Measurements from ENCODE around the gene PDE11A.

PDE11A gene

DNA sequence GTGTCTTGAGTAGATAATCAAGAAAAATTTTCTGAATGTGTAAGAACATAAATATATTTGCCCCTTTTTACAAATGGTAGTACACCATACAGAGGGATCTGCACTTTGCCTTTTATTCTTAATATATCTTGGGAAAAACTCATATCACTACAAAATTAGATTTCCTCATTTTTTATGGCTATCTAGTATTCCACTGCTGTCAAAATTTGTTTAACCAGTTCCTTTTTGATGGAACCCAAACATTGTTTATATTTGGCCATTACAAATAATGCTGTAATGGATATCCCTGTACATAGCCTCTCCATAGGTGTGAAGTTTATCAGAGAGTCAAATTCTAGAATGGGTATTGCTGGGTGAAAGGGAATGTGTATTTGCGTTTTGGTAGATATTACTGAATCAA lies 436.9 kb downstream of the PDE11A start:
- H3K27me3 ChIP-seq (ENCODE audit: insufficient read depth, low read length) = no peaks in the 10 kb centered on the region
- H2AFZ ChIP-seq (ENCODE audit: low read depth, low read length) = no peak overlapping the region
- H3K4me3 ChIP-seq (ENCODE audit: low read length) = no peak overlapping the region
- H3K9me3 ChIP-seq (ENCODE audit: low read length) = no peaks in the 10 kb centered on the region
- H3K4me1 ChIP-seq (ENCODE audit: insufficient read depth, low read length) = no peaks in the 10 kb centered on the region
- no peaks in the 10 kb centered on the region for H3K36me3 ChIP-seq (ENCODE audit: insufficient read depth, low read length)

DNA sequence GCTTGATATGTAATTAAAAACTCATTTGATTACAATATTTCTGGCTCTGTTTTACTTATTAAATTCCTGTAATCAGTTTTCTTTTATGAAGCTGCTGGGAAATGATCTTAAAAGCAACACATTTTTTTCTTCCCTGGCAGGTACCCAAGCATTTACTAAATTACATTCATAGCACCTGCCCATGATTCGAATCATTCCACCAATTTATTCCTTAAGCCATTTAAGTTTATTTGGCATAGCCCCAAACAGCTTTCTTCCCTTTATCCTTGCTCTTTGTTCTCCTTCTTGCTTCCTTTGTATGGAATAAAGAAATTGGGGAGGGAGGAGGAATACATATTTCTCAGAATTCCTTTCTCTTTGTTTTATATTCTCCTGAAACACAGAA lies 438.7 kb downstream of the PDE11A start:
- no peaks in the 10 kb centered on the region for H3K36me3 ChIP-seq (ENCODE audit: insufficient read depth, low read length)
- H3K9me3 ChIP-seq (ENCODE audit: low read length) = no peaks in the 10 kb centered on the region
- no peaks in the 10 kb centered on the region for H3K27me3 ChIP-seq (ENCODE audit: insufficient read depth, low read length)
- H3K4me1 ChIP-seq (ENCODE audit: insufficient read depth, low read length) = no peaks in the 10 kb centered on the region
- H3K4me3 ChIP-seq (ENCODE audit: low read length) = no peak overlapping the region
- no peak overlapping the region for H2AFZ ChIP-seq (ENCODE audit: low read depth, low read length)

DNA sequence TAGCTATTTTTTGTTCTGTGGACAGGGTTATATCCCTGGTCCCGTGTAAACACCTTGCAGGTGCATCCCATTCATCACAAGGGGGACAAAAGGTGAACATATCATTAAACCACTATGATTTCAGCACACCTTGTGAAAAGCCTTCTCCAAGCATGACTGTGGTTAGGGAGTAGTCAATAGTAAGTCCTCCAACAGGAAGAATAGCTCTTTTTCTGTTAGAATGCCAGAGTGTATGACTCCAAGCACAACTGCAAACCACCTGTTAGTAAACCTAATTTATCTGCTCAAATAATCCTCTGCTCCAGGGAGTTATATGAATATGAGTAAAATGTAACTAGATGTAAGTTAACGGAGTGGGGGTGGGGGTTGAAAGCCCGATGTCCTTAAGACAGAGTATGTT lies 439.5 kb downstream of the PDE11A start:
- Histone ChIP-seq H3K4me3 (ENCODE audit: low read length) (no peak overlapping the region), H3K36me3 (ENCODE audit: insufficient read depth, low read length) (no peaks in the 10 kb centered on the region), H3K4me1 (ENCODE audit: insufficient read depth, low read length) (no peaks in the 10 kb centered on the region), H2AFZ (ENCODE audit: low read depth, low read length) (no peak overlapping the region), H3K9me3 (ENCODE audit: low read length) (no peaks in the 10 kb centered on the region), H3K27me3 (ENCODE audit: insufficient read depth, low read length) (no peaks in the 10 kb centered on the region)

DNA sequence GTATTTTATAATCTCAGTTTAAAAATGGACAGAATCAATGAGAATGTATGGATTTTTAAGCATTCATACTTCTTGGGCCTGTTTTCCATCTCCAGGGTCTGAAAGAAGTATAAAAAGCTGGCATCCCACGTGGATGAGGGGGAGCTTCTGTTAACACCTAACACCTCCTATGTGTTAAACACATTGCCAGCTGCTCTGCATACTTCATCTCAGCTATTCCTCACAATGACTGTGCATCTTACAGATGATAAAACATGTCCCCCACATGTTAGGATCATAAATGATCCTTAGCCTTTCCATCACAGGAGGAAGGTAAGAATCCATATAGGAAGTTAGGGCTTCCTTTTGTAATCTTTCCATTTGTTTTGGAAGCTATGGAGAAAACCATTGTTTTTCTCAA lies 440.9 kb downstream of the PDE11A start:
- H3K36me3 ChIP-seq (ENCODE audit: insufficient read depth, low read length) = no peaks in the 10 kb centered on the region
- H3K4me3 ChIP-seq (ENCODE audit: low read length) = no peak overlapping the region
- H3K4me1 ChIP-seq (ENCODE audit: insufficient read depth, low read length) = no peaks in the 10 kb centered on the region
- no peaks in the 10 kb centered on the region for H3K27me3 ChIP-seq (ENCODE audit: insufficient read depth, low read length)
- H2AFZ ChIP-seq (ENCODE audit: low read depth, low read length) = no peak overlapping the region
- no peaks in the 10 kb centered on the region for H3K9me3 ChIP-seq (ENCODE audit: low read length)

DNA sequence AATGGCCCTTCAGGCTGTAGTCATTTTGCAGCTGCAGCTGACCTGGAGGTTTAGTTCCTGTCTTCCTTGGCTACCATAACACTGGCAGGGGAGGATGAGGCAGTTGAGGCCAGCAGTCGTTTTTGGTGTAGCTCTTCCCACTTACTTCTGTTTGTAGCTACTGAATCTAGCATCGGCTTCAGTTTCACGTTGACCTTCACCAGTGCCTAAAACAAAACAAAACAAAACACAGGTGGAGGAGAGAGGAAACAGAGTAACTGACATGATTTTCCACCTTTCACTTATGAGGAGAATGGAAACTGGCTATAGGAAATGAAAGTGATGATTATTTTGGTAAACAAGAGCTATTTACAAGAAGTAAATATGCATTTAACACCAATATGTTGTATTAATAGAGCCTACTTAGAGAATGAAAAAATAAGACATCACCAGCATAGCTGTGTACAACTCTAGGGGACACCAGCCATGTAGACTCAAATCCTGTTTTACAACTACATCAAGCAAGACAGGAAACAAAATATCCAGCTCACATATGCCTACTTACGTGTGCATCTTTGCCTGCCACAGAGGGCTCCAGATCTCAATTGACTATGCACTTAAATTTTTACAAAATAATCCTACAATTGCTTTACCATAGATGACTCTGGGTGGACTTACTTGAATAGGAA lies 443.1 kb downstream of the PDE11A start:
- no peaks in the 10 kb centered on the region for H3K36me3 ChIP-seq (ENCODE audit: insufficient read depth, low read length)
- no peaks in the 10 kb centered on the region for H3K27me3 ChIP-seq (ENCODE audit: insufficient read depth, low read length)
- H3K4me1 ChIP-seq (ENCODE audit: insufficient read depth, low read length) = no peaks in the 10 kb centered on the region
- H3K4me3 ChIP-seq (ENCODE audit: low read length) = no peak overlapping the region
- no peak overlapping the region for H2AFZ ChIP-seq (ENCODE audit: low read depth, low read length)
- no peaks in the 10 kb centered on the region for H3K9me3 ChIP-seq (ENCODE audit: low read length)

DNA sequence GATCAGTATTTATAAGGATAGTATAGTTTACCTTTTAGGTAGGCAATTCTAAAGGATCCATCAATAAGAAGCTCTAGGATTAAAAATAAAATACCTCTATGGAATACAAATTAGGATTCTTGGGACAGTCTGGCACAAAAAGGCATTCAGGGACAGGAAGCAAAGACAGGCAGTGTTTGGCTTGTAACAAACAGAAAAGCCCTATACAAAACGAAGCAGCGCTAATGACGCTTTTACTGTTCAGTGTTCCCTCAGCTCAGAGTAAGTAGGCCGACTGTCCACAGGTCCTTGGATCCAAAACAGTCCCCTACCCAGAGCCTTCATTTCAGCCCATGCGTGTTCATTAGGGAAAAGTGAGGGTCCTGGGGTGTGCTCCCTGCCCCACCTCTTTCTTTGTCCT lies 443.7 kb downstream of the PDE11A start:
- Histone ChIP-seq H3K4me3 (ENCODE audit: low read length) (no peak overlapping the region), H2AFZ (ENCODE audit: low read depth, low read length) (no peak overlapping the region), H3K36me3 (ENCODE audit: insufficient read depth, low read length) (no peaks in the 10 kb centered on the region), H3K4me1 (ENCODE audit: insufficient read depth, low read length) (no peaks in the 10 kb centered on the region), H3K9me3 (ENCODE audit: low read length) (no peaks in the 10 kb centered on the region), H3K27me3 (ENCODE audit: insufficient read depth, low read length) (no peaks in the 10 kb centered on the region)

DNA sequence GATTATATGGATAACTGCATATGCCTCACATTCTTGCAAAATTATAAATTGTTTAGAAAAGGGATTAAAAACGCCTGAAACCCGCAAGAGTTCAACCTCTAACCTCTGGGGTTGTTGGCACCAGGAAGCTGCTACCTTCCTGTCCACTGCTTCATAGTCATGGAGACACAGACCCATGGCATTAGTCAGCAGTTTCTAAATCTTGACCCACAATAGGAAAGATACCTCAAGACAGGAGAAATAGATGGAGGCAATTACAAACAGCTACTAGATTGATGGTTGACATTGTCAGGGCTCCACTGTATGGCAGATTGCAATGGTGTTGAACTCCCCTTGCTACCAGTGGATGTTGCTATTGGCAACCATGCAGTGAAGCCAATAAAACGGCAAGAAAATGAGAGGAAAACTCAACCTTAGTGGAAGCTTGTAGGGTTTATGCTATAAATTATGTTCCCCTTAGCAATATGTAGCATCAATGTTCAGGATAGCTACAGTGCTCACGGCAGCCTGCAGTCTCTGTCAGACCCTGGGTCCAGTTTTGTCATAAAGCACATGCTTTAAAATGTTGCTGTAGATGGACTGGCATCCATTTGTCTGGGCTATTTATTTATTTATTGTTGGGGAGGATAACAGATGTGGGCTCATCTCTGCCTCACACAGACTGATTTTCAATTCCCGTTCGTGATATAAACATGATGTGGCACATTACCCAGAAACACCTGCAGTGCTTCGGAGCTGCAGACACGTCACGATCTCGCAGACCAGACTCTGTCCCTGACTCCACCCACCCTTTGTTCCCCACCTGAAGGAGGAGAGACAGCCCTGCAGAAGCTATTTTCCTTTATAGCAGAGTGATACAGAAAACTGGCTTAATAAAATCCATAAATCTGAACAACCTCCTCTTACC lies 446.6 kb downstream of the PDE11A start:
- Histone ChIP-seq H3K9me3 (ENCODE audit: low read length) (no peaks in the 10 kb centered on the region), H2AFZ (ENCODE audit: low read depth, low read length) (no peak overlapping the region), H3K27me3 (ENCODE audit: insufficient read depth, low read length) (no peaks in the 10 kb centered on the region), H3K4me3 (ENCODE audit: low read length) (no peak overlapping the region), H3K4me1 (ENCODE audit: insufficient read depth, low read length) (peaks cover 8% of the 10 kb centered on the region), H3K36me3 (ENCODE audit: insufficient read depth, low read length) (no peaks in the 10 kb centered on the region)

DNA sequence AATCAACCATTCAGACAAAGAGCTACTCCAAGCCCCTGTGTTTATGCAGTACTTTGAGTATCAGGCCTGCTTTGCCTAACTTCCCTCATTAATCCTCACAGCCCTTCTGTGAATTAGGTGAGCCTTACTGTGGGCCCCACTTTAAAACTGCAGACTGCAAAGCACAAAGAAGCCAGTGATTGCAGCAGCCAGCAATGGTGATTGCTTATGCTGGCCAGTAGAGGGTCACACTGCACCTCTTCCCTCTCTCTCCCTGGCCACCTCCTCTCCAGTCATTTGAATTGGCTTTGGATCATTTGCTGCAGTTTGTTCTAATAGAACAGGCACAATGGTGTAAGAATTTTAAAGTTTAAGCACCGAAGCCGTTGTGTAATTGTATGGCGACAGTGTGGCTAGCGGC lies 450.1 kb downstream of the PDE11A start:
- Histone ChIP-seq H3K27me3 (ENCODE audit: insufficient read depth, low read length) (no peaks in the 10 kb centered on the region), H3K4me1 (ENCODE audit: insufficient read depth, low read length) (peaks cover 12% of the 10 kb centered on the region), H2AFZ (ENCODE audit: low read depth, low read length) (peak overlapping the region; percentile 24), H3K36me3 (ENCODE audit: insufficient read depth, low read length) (no peaks in the 10 kb centered on the region), H3K4me3 (ENCODE audit: low read length) (no peak overlapping the region), H3K9me3 (ENCODE audit: low read length) (no peaks in the 10 kb centered on the region)

DNA sequence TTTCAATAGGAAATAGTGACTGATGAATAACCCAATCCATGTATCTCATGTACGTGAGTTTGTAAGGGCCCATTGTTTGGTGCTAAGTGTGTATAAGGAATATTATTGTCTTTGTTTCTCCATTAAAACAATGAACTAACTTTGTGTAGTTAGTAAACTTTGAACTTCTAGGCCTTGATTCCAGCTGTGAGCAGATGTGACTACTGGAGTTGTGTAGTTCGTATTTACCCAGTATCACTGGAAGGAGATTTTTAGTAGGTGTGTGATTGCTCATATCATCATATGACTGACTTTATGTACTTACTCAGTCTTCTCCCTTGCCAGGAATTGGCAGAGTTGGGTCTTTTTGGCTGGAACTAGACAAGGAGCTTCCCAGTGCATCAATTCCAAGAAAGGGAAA lies 452.6 kb downstream of the PDE11A start:
- Histone ChIP-seq H3K4me1 (ENCODE audit: insufficient read depth, low read length) (peaks cover 12% of the 10 kb centered on the region), H2AFZ (ENCODE audit: low read depth, low read length) (no peak overlapping the region)

DNA sequence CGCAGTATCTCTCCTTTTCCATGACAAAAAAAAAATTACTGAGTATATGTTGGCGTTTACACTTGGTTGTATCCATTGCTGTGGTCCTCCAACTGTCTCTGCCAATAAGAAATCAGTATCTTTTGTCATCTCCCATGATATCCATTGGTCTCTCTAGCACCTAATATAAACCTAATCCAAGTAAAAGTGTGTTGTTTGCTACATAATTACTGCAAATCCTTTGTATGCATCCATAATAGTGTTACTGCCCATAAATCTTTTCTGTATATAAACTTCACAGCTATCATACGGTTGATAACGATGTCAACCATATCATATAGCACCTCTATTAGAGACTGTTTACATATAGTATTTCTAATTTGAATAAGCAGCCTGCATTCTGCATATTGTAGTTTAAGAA lies 453.1 kb downstream of the PDE11A start:
- H3K4me3 ChIP-seq (ENCODE audit: low read length) = peak overlapping the region; percentile 57
- H3K4me1 ChIP-seq (ENCODE audit: insufficient read depth, low read length) = peaks cover 12% of the 10 kb centered on the region
- no peaks in the 10 kb centered on the region for H3K36me3 ChIP-seq (ENCODE audit: insufficient read depth, low read length)
- no peaks in the 10 kb centered on the region for H3K9me3 ChIP-seq (ENCODE audit: low read length)
- H3K27me3 ChIP-seq (ENCODE audit: insufficient read depth, low read length) = no peaks in the 10 kb centered on the region
- peak overlapping the region; percentile 85 for H2AFZ ChIP-seq (ENCODE audit: low read depth, low read length)

More for the DNA sequence above, 452.6 kb downstream of the PDE11A start:
- H3K36me3 ChIP-seq (ENCODE audit: insufficient read depth, low read length) = no peaks in the 10 kb centered on the region
- H3K4me3 ChIP-seq (ENCODE audit: low read length) = no peak overlapping the region
- H3K9me3 ChIP-seq (ENCODE audit: low read length) = no peaks in the 10 kb centered on the region
- no peaks in the 10 kb centered on the region for H3K27me3 ChIP-seq (ENCODE audit: insufficient read depth, low read length)

DNA sequence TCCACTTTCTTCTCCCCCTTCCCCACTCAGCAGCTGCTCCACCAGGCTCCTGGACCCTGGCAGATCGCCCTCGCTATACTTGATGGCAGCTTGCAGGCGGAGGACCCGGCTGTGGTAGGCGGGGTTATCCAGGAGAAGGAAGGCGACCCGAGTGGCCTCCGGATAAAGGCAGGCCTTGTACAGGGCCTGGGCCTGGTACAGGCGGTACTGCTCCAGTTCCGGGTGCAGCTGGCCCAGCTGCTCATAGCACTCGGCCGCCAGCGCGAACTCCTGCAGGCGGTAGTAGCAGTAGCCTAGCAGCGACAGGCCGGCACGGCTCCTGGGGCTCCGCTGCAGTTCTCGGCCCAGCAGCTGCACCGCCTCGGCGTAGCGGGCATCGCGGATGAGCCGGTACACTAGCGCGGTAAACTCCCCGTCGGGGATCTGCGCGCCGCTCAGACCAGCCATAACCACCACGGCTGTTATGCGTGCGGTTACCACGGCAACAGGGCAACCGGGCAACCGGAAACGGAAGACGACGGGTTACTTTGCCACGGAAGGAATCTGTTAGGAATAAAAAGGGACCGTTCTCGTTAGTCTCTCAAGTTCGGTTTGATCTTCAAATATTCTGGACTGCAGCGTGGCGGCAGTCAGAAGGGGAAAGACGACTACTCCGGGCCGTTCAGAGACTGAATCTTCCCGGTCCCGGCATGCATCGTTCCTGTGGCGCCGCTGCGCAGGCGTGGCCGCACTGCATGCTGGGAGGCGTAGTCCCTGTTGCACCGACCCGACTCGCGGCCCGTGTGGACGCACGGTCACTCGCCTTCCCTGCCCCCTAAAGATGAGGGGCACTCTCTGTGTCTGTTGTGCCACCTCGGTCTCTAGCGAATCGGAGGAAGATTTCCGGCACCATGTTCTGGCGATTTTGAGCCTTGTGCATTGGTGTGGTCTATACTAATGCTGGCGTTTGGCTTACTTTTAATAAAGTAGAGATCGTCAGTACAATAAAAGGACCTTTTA lies 454.0 kb downstream of the PDE11A start:
- no peaks in the 10 kb centered on the region for H3K36me3 ChIP-seq (ENCODE audit: insufficient read depth, low read length)
- peaks cover 12% of the 10 kb centered on the region for H3K4me1 ChIP-seq (ENCODE audit: insufficient read depth, low read length)
- H2AFZ ChIP-seq (ENCODE audit: low read depth, low read length) = peak overlapping the region; percentile 85
- H3K4me3 ChIP-seq (ENCODE audit: low read length) = peak overlapping the region; percentile 57
- H3K27me3 ChIP-seq (ENCODE audit: insufficient read depth, low read length) = no peaks in the 10 kb centered on the region
- no peaks in the 10 kb centered on the region for H3K9me3 ChIP-seq (ENCODE audit: low read length)

DNA sequence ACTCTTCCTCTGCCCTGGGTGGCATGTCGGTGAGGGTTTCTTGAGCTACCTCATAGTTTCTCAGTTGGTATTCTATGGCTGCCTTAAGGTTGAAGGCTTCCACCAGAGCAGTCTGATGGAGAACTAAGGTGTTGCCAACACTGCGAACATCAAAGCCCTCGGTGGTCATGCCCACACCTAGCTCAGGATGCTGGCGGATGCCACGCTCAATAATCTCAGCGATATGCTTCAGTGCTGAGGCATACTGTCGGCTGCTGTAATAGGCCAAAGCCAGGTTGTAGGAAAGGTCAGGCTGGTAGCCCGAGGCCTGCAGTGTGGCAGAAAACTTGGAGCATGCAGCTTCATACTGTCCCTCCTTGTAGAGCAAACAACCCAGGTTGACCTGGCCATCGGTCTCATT lies 454.7 kb downstream of the PDE11A start:
- H3K4me1 ChIP-seq (ENCODE audit: insufficient read depth, low read length) = peaks cover 11% of the 10 kb centered on the region
- no peaks in the 10 kb centered on the region for H3K36me3 ChIP-seq (ENCODE audit: insufficient read depth, low read length)
- H3K27me3 ChIP-seq (ENCODE audit: insufficient read depth, low read length) = no peaks in the 10 kb centered on the region
- H3K9me3 ChIP-seq (ENCODE audit: low read length) = no peaks in the 10 kb centered on the region
- H2AFZ ChIP-seq (ENCODE audit: low read depth, low read length) = peak overlapping the region; percentile 85
- peak overlapping the region; percentile 57 for H3K4me3 ChIP-seq (ENCODE audit: low read length)

DNA sequence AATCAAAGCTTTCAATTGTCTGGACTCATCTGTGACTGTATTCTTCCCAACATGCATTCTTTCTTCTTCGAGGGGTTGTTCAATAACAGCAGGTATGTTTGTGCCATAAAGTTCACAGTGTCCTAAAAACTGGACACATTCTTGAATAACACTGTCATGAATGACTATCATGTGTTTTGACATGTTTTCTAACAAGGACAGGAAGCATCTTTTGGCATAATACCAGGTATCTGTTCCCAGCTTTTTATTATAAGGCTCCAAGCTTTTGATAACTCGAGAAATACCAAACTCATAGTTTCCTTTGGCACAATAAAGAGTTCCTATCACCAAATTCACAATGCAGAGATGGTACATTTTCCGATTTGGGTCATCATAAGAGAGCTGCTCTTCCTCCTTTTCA lies 455.8 kb downstream of the PDE11A start:
- Histone ChIP-seq H3K36me3 (ENCODE audit: insufficient read depth, low read length) (no peaks in the 10 kb centered on the region), H3K4me3 (ENCODE audit: low read length) (no peak overlapping the region), H3K4me1 (ENCODE audit: insufficient read depth, low read length) (peaks cover 4% of the 10 kb centered on the region), H3K27me3 (ENCODE audit: insufficient read depth, low read length) (no peaks in the 10 kb centered on the region), H2AFZ (ENCODE audit: low read depth, low read length) (no peak overlapping the region), H3K9me3 (ENCODE audit: low read length) (no peaks in the 10 kb centered on the region)
